Thyroid gland (tissue), 4 donors: Measurements from ENCODE around the gene NCR3LG1.

Experiments
- CTCF ChIP-seq, 6 experiments: fragments of 200-600 bp in 3 of 6; fragments of 450-650 bp in 3 of 6; sonication (generic) in 3 of 6; IDR thresholded peaks; one replicate each; pipeline ENCODE4 v1.5.1; 2016 to 2019; ENCODE audit warnings: antibody characterized with exemption in 6 of 6, mild to moderate bottlenecking in 2 of 6, inconsistent platforms in 1 of 6, moderate library complexity in 1 of 6
- POLR2A ChIP-seq, 2 donors: fragments of 450-650 bp; IDR thresholded peaks; one replicate each; pipeline ENCODE4 v1.6.1; 2017; ENCODE audit warnings: antibody characterized with exemption in 2 of 2, mild to moderate bottlenecking in 2 of 2, moderate library complexity in 1 of 2

GRCh38 chr11:17416492-17416891 is 64.9 kb downstream of the NCR3LG1 start:
- TF ChIP-seq CTCF (IDR thresholded peaks at IDR 0.05) (no peak), POLR2A (IDR thresholded peaks at IDR 0.05) (no peak)
